SU-DHL-6 (cell line): ENCODE measurements around the gene ZNF763.

Experiments
- H2AFZ ChIP-seq: fragments of 200-600 bp; sonication (generic); 2 replicates; pipeline ENCODE4 v1.6.1; 2014; ENCODE audit warnings: low read depth, mild to moderate bottlenecking, moderate library complexity, mixed read lengths, antibody characterized with exemption, low read length; ENCODE audit not compliant: severe bottlenecking
- H3F3A ChIP-seq: fragments of 200-600 bp; shearing (Covaris generic); 2 replicates; pipeline ENCODE4 v1.6.0; 2016; ENCODE audit warnings: antibody characterized with exemption, mild to moderate bottlenecking; ENCODE audit not compliant: insufficient read depth
- H3K27ac ChIP-seq: fragments of 200-600 bp; sonication (generic); 2 replicates; pipeline ENCODE4 v1.5.1; 2016; ENCODE audit warnings: low read depth, mild to moderate bottlenecking, low read length, moderate library complexity, mixed read lengths
- H3K27me3 ChIP-seq: fragments of 200-600 bp; sonication (generic), shearing (Covaris generic); 2 replicates; pipeline ENCODE4 v1.6.0; 2014; ENCODE audit warnings: mild to moderate bottlenecking, low read length
- H3K36me3 ChIP-seq: fragments of 200-600 bp; sonication (generic); 2 replicates; pipeline ENCODE4 v1.6.1; 2014; ENCODE audit warnings: mild to moderate bottlenecking, low read length, mixed read lengths
- H3K4me2 ChIP-seq: fragments of 300-600, 200-600 bp; shearing (Covaris generic), sonication (generic); 2 replicates; pipeline ENCODE4 v1.6.0; 2014; ENCODE audit warnings: low read length, low read depth, mild to moderate bottlenecking; ENCODE audit not compliant: poor library complexity, severe bottlenecking
- H3K4me3 ChIP-seq: fragments of 200-600 bp; sonication (generic); 2 replicates; pipeline ENCODE4 v1.5.1; 2014; ENCODE audit warnings: antibody characterized with exemption, low read length, mild to moderate bottlenecking, mixed read lengths; ENCODE audit not compliant: insufficient read depth, poor library complexity, severe bottlenecking
- H3K79me2 ChIP-seq: fragments of 200-600 bp; sonication (generic); 2 replicates; pipeline ENCODE4 v1.6.1; 2014; ENCODE audit warnings: mild to moderate bottlenecking, low read length, moderate library complexity; ENCODE audit not compliant: insufficient read depth
- H3K9ac ChIP-seq: fragments of 200-600 bp; sonication (generic); 2 replicates; pipeline ENCODE4 v1.7.0; 2014; ENCODE audit warnings: mild to moderate bottlenecking, low read length
- H3K9me2 ChIP-seq: fragments of 200-600 bp; sonication (generic); replicated peaks from 2 replicates; pipeline ENCODE4 v1.6.1; 2014; ENCODE audit warnings: low read length; ENCODE audit not compliant: insufficient read depth
- H3K9me3 ChIP-seq: fragments of 200-600 bp; sonication (generic); 2 replicates; pipeline ENCODE4 v1.6.1; 2014; ENCODE audit warnings: low read length, mixed read lengths; ENCODE audit not compliant: insufficient read depth
- H4K20me1 ChIP-seq: fragments of 200-600 bp; sonication (generic); 2 replicates; pipeline ENCODE4 v1.6.1; 2014; ENCODE audit warnings: low read depth, mild to moderate bottlenecking, antibody characterized with exemption, low read length, moderate library complexity, mixed read lengths
- EZH2phosphoT487 ChIP-seq: fragments of 200-600 bp; sonication (generic), shearing (Covaris generic); conservative IDR thresholded peaks from 2 replicates; pipeline ENCODE4 v1.6.1; 2018; ENCODE audit warnings: mild to moderate bottlenecking, antibody characterized with exemption, low read length, moderate library complexity, mixed read lengths
- TF ChIP-seq, protein P1 (sequence below): fragments of 200-600 bp; sonication (generic); IDR thresholded peaks from one replicate; pipeline ENCODE4 v1.5.1; 2017; ENCODE audit warnings: antibody characterized with exemption, mild to moderate bottlenecking, low read length, moderate library complexity; ENCODE audit not compliant: insufficient read depth, poor library complexity, severe bottlenecking

Gene ZNF763

DNA sequence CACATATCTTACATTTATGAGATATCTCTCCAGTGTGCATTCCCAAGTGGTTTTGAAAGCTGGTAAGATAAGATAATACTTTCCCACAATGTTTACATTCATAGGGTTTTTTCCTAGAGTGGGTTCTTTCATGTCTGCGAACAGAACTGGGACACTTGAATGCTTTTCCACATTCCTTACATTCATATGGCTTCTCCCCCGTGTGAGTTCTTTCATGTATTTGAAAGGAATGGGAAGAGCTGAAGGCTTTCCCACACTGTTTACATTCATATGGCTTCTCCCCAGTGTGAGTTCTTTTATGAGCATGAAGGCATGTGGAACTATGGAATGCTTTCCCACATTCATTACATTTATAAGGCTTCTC is 50.9 kb downstream of the ZNF763 start:
- no peaks in the 10 kb centered on the region for H4K20me1 ChIP-seq
- peaks cover 21% of the 10 kb centered on the region for H3K79me2 ChIP-seq
- no peak overlapping the region for H3K9ac ChIP-seq
- H3K27ac ChIP-seq = no peak overlapping the region
- no peaks in the 10 kb centered on the region for H3K27me3 ChIP-seq
- peaks cover 36% of the 10 kb centered on the region; the same call in 1 of the 2 replicates for H3K9me3 ChIP-seq
- TF ChIP-seq, protein P1, sequence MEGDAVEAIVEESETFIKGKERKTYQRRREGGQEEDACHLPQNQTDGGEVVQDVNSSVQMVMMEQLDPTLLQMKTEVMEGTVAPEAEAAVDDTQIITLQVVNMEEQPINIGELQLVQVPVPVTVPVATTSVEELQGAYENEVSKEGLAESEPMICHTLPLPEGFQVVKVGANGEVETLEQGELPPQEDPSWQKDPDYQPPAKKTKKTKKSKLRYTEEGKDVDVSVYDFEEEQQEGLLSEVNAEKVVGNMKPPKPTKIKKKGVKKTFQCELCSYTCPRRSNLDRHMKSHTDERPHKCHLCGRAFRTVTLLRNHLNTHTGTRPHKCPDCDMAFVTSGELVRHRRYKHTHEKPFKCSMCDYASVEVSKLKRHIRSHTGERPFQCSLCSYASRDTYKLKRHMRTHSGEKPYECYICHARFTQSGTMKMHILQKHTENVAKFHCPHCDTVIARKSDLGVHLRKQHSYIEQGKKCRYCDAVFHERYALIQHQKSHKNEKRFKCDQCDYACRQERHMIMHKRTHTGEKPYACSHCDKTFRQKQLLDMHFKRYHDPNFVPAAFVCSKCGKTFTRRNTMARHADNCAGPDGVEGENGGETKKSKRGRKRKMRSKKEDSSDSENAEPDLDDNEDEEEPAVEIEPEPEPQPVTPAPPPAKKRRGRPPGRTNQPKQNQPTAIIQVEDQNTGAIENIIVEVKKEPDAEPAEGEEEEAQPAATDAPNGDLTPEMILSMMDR = no peak
- TF ChIP-seq EZH2phosphoT487 = no peak
- no peak overlapping the region for H2AFZ ChIP-seq
- no peaks in the 10 kb centered on the region for H3K9me2 ChIP-seq
- no peak overlapping the region for H3K4me2 ChIP-seq
- peaks cover 54% of the 10 kb centered on the region for H3K36me3 ChIP-seq
- no peak overlapping the region for H3K4me3 ChIP-seq
- no peaks in the 10 kb centered on the region for H3F3A ChIP-seq
